Upper lobe of left lung (tissue), 6 donors: ENCODE results near the gene IL16. TPM values are rescaled to one million over a fixed set of nuclear protein-coding genes. Genes with fewer than 3 reads are reported as not detected.
A peak's percentile ranks its signal among the peaks of the same experiment; 100 is the strongest.

Experiments
- ATAC-seq, 2 donors: fragments of 200-7000 bp; cut with Tn5 transposase; one replicate each; pipeline ENCODE4 v1.9.1; 2022; ENCODE audit warnings: mild to moderate bottlenecking in 2 of 2, moderate library complexity in 2 of 2; ENCODE audit not compliant: low FRiP score in 2 of 2
- DNase-seq, 2 donors: peaks; one replicate each; pipeline ENCODE4 v3.0.0-alpha.2; 2019 to 2020
- H3K27ac ChIP-seq, 4 donors: fragments of 200-600 bp; sonication (generic); one replicate each; pipeline ENCODE4 v1.5.1; 2016 to 2019
- H3K27me3 ChIP-seq, 4 donors: fragments of 200-600 bp; sonication (generic); one replicate each; pipeline ENCODE4 v1.5.1; 2017 to 2019
- H3K36me3 ChIP-seq, 4 donors: fragments of 200-600 bp; sonication (generic); one replicate each; pipeline ENCODE4 v1.5.1; 2016 to 2019
- H3K4me1 ChIP-seq, 4 donors: fragments of 200-600 bp; sonication (generic); one replicate each; pipeline ENCODE4 v1.5.1; 2018 to 2019
- H3K4me3 ChIP-seq, 4 donors: fragments of 200-600 bp; sonication (generic); one replicate each; pipeline ENCODE4 v1.5.1; 2017 to 2019; ENCODE audit warnings: mild to moderate bottlenecking in 2 of 4, moderate library complexity in 1 of 4
- H3K9me3 ChIP-seq, 4 donors: fragments of 200-600 bp; sonication (generic); one replicate each; pipeline ENCODE4 v1.5.1; 2018 to 2019
- EP300 ChIP-seq, 4 donors: sonication (generic); formaldehyde crosslinking; IDR thresholded peaks; one replicate each; pipeline ENCODE4 v1.5.1; 2017; ENCODE audit warnings: antibody characterized with exemption in 4 of 4, control low read depth in 2 of 4
- POLR2A ChIP-seq, 4 donors: fragments of 450-650 bp; IDR thresholded peaks; one replicate each; pipeline ENCODE4 v1.5.1; 2016 to 2017; ENCODE audit warnings: antibody characterized with exemption in 4 of 4, mild to moderate bottlenecking in 2 of 4
- POLR2AphosphoS5 ChIP-seq, 2 donors: sonication (generic); formaldehyde crosslinking; IDR thresholded peaks; one replicate each; pipeline ENCODE4 v1.5.1; 2017; ENCODE audit warnings: antibody characterized with exemption in 2 of 2
- WGBS, 2 donors: methylation state at CpG; one replicate each; pipeline ENCODE4 v1.1.5; 2017 to 2018; 5-methylcytosine and 5-hydroxymethylcytosine counted together
- total RNA-seq, 6 donors: library from RNA; depleted of rRNA in 4 of 6; stranded (reverse); fragments of >200 nt in 4 of 6; gene quantifications; one replicate each; pipeline versions ENCODE4 v1.1.0 to v1.2.1, GENCODE V29; 2016 to 2021
- TF ChIP-seq, protein P1 (sequence below), 6 experiments: fragments of 450-650 bp in 4 of 6; fragments of 200-600 bp in 2 of 6; sonication (generic) in 2 of 6; IDR thresholded peaks; one replicate each; pipeline ENCODE4 v1.5.1; 2016 to 2019; ENCODE audit warnings: antibody characterized with exemption in 6 of 6
- donor health status: DM: no; HTN: no; CAD: no; lungs with moderate emphysema.
- donor health status: DM: no; HTN: yes; CAD: no; lungs with severe emphysema.

The IL16 gene
- total RNA-seq, 6 donors from 2014 or later, result 18.9 to 102 (median 31.8) TPM

DNA sequence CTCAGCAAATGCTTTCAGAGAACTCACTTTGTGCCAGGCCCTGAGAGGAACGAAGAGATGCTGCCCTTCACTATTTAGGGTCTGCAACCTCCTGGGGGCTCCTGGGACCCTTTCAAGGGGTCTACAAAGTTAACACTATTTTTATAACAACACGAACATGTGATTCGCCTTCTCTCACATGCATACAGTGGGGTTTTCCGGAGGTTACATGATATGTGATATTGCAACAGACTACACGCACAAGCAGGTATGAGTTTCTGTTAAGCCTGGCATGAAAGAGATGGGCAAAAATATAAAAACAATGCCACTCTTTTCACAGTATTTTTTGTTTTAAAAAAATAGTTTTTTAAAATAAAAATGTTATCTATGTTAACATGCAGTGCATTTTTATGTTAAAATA lies 117.0 kb downstream of the IL16 start:
- Histone ChIP-seq H3K27ac (peak overlapping the region in 1 of 4 donors; percentile 77), H3K4me1 (peaks cover 7 to 24% (median 15%) of the 10 kb centered on the region in 4 donors), H3K4me3 (no peak overlapping the region), H3K9me3 (no peaks in the 10 kb centered on the region), H3K36me3 (peaks cover 2 to 60% (median 12%) of the 10 kb centered on the region in 4 donors), H3K27me3 (no peaks in the 10 kb centered on the region)
- ATAC-seq (no peak), DNase-seq (no peak)
- 90% methylated on average over 5 of the region's 5 CpGs for WGBS, 2 donors
- TF ChIP-seq EP300 (IDR thresholded peaks at IDR 0.05) (no peak), POLR2AphosphoS5 (IDR thresholded peaks at IDR 0.05) (no peak), POLR2A (IDR thresholded peaks at IDR 0.05) (no peak)
- TF ChIP-seq, protein P1, sequence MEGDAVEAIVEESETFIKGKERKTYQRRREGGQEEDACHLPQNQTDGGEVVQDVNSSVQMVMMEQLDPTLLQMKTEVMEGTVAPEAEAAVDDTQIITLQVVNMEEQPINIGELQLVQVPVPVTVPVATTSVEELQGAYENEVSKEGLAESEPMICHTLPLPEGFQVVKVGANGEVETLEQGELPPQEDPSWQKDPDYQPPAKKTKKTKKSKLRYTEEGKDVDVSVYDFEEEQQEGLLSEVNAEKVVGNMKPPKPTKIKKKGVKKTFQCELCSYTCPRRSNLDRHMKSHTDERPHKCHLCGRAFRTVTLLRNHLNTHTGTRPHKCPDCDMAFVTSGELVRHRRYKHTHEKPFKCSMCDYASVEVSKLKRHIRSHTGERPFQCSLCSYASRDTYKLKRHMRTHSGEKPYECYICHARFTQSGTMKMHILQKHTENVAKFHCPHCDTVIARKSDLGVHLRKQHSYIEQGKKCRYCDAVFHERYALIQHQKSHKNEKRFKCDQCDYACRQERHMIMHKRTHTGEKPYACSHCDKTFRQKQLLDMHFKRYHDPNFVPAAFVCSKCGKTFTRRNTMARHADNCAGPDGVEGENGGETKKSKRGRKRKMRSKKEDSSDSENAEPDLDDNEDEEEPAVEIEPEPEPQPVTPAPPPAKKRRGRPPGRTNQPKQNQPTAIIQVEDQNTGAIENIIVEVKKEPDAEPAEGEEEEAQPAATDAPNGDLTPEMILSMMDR (IDR thresholded peaks at IDR 0.05), result no peak

DNA sequence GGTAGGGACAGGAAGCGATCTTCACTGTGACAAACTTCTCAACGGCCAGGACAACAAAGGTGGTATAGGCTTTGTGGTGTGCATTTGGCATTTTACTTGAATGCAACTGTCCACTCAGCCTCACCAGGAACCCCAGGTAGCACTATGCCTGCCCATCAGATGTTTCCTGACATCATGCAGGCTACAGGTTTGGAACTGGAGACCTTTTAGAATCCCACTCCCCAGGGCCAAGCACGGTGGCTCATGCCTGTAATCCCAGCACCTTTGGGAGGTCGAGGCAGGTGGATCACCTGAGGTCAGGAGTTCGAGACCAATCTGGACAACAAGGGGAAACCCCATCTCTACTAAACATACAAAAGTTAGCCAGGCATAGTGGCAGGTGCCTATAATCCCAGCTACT lies 117.7 kb downstream of the IL16 start:
- peaks cover 0 to 60% (median 10%) of the 10 kb centered on the region in 4 donors for H3K36me3 ChIP-seq
- no peak for ATAC-seq
- peaks cover 7 to 24% (median 15%) of the 10 kb centered on the region in 4 donors for H3K4me1 ChIP-seq
- no peak overlapping the region for H3K4me3 ChIP-seq
- TF ChIP-seq POLR2A (IDR thresholded peaks at IDR 0.05), result no peak
- TF ChIP-seq POLR2AphosphoS5 (IDR thresholded peaks at IDR 0.05), result no peak
- TF ChIP-seq, protein P1 (IDR thresholded peaks at IDR 0.05), result no peak
- TF ChIP-seq EP300 (IDR thresholded peaks at IDR 0.05), result no peak
- DNase-seq, result no peak
- no peak overlapping the region for H3K27ac ChIP-seq
- 88 to 93% methylated on average over 4 to 5 of the region's 5 CpGs for WGBS, 2 donors
- no peaks in the 10 kb centered on the region for H3K27me3 ChIP-seq
- H3K9me3 ChIP-seq, result no peaks in the 10 kb centered on the region

DNA sequence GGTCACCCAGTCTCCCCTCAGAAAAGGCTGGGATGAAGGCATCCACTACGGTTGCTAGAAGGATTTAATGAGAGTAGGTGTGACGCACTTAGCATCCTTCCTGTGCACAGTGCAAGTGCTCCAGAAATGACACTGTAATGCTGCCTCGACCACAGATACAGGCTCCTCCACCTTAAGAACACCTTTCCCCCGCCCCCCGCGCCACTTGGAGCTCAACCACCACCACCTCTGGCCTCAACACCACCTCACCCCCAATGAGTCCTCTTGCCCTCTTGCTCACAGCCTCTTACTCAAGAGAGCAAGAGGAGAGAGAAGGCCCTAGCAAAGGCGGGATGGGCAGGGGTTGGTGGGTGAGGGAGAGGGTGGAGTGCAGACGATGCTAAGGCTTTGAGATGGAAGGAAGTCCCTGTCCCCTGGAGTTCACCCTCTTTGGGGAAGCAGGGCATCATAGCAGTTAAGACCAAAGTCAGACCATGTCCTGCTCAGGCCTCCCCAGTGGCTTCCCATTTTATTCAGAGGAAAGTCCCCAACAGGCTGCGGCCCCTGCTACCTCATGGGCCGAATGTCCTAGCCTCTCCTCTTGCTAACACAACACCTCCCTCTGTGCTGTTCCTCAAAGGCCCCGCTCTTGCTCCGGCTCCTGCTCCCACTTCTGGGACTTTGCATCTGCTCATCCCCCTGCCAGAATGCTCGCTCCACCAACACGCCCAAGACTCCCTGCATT lies 118.9 kb downstream of the IL16 start:
- no peak overlapping the region for H3K27ac ChIP-seq

DNA sequence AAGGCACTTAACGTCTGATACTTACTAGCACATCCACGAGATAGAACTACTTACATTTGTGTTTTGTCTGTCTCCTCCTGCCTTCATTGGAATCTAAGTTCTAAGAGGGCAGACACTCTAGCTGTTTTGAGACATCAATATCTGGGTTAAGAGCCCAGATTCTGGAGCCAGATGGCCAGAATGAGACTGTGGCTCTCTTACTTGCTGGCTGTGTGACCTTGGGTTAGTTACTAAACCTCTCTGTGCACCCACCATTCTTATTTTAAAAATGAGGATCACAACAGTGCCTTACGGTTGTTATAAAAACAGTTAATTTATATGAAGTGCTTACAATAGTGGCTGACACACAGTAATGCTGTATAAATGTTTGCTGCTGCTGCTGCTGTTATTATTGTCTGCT lies 119.6 kb downstream of the IL16 start:
- TF ChIP-seq POLR2A (IDR thresholded peaks at IDR 0.05) (no peak), POLR2AphosphoS5 (IDR thresholded peaks at IDR 0.05) (no peak)
- WGBS, 2 donors, result 91 to 93% methylated on average over 3 of the region's 3 CpGs
- Histone ChIP-seq H3K27ac (peak overlapping the region in 1 of 4 donors; percentile 9), H3K4me3 (no peak overlapping the region), H3K4me1 (peaks cover 6 to 17% (median 13%) of the 10 kb centered on the region in 4 donors), H3K36me3 (peaks cover 0 to 57% (median 9%) of the 10 kb centered on the region in 4 donors), H3K27me3 (no peaks in the 10 kb centered on the region), H3K9me3 (no peaks in the 10 kb centered on the region)
- DNase-seq, result no peak
- ATAC-seq, result no peak

More for the DNA sequence above, 118.9 kb downstream of the IL16 start:
- H3K9me3 ChIP-seq, result no peaks in the 10 kb centered on the region
- no peak overlapping the region for H3K4me3 ChIP-seq
- H3K36me3 ChIP-seq, result peaks cover 0 to 60% (median 9%) of the 10 kb centered on the region in 4 donors
- peaks cover 7 to 23% (median 15%) of the 10 kb centered on the region in 4 donors for H3K4me1 ChIP-seq
- ATAC-seq, result no peak
- no peak for TF ChIP-seq EP300 (IDR thresholded peaks at IDR 0.05)
- TF ChIP-seq POLR2AphosphoS5 (IDR thresholded peaks at IDR 0.05), result no peak
- TF ChIP-seq, protein P1 (IDR thresholded peaks at IDR 0.05), result no peak
- no peak for TF ChIP-seq POLR2A (IDR thresholded peaks at IDR 0.05)
- DNase-seq, result no peak
- H3K27me3 ChIP-seq, result no peaks in the 10 kb centered on the region
- 87 to 93% methylated on average over 14 of the region's 14 CpGs for WGBS, 2 donors

DNA sequence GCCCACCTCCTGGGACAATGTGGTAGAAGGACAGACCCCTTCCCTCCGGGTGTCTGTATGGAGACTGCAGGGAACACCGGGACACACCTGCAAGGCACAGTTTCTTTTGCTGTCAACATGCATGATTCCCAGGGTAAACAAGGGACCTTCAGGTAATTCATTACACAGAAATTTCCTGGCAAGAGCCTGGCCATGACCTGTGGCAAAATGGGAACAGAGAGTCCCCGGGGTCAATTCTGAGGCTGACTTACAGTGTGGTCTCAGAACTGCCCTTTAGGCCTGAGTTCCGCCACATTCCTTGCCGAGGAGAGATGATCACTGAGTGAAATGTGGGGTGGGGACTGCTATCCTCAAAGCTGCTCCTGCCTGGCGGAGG lies 121.0 kb downstream of the IL16 start:
- Histone ChIP-seq H3K27me3 (no peaks in the 10 kb centered on the region), H3K27ac (no peak overlapping the region), H3K4me3 (no peak overlapping the region), H3K4me1 (peaks cover 2 to 17% (median 7%) of the 10 kb centered on the region in 4 donors), H3K9me3 (no peaks in the 10 kb centered on the region), H3K36me3 (peaks cover 0 to 46% (median 9%) of the 10 kb centered on the region in 4 donors)
- WGBS, 2 donors, result 85 to 90% methylated on average over 5 to 6 of the region's 6 CpGs
- DNase-seq, result no peak
- ATAC-seq, result no peak
- TF ChIP-seq, protein P1 (IDR thresholded peaks at IDR 0.05), result no peak
- no peak for TF ChIP-seq POLR2AphosphoS5 (IDR thresholded peaks at IDR 0.05)
- TF ChIP-seq EP300 (IDR thresholded peaks at IDR 0.05), result no peak
- no peak for TF ChIP-seq POLR2A (IDR thresholded peaks at IDR 0.05)
